HepG2 (cell line): Measurements from ENCODE around the gene TELO2.

Experiments used
- BCL6 ChIP-seq: IDR thresholded peaks from 2 replicates; pipeline ENCODE4 v1.6.1; 2016; ENCODE audit warnings: missing genetic modification reagents, missing compliant biosample characterization
- JUN ChIP-seq: sonication (generic); formaldehyde crosslinking; IDR thresholded peaks from 2 replicates; pipeline ENCODE4 v1.4.0; 2020; ENCODE audit warnings: mild to moderate bottlenecking, missing genetic modification reagents
- MED8 ChIP-seq: sonication (generic); formaldehyde crosslinking; IDR thresholded peaks from 2 replicates; pipeline ENCODE4 v1.8.1; 2023; ENCODE audit warnings: mild to moderate bottlenecking, missing genetic modification reagents; ENCODE audit not compliant: insufficient replicate concordance
- POLR2AphosphoS5 ChIP-seq: IDR thresholded peaks from 2 replicates; pipeline ENCODE4 v1.6.1; 2012; ENCODE audit warnings: low read depth, low read length
- ZNF224 ChIP-seq: sonication (generic); formaldehyde crosslinking; IDR thresholded peaks from 2 replicates; pipeline ENCODE4 v1.5.0; 2020; ENCODE audit warnings: mild to moderate bottlenecking, missing genetic modification reagents
- ZNF549 ChIP-seq: sonication (generic); formaldehyde crosslinking; IDR thresholded peaks from 2 replicates; pipeline ENCODE4 v1.5.0; 2020; ENCODE audit warnings: missing genetic modification reagents
- ZNF768 ChIP-seq: sonication (generic); formaldehyde crosslinking; IDR thresholded peaks from 2 replicates; pipeline ENCODE4 v1.4.0; 2020; ENCODE audit warnings: missing genetic modification reagents
- ZNF878 ChIP-seq: sonication (generic); formaldehyde crosslinking; IDR thresholded peaks from 2 replicates; pipeline ENCODE4 v1.8.1; 2023; ENCODE audit warnings: mild to moderate bottlenecking, missing genetic modification reagents, moderate library complexity

- TF ChIP-seq ZNF224 (CRISPR knock-in tag) = no peak
- TF ChIP-seq BCL6 (CRISPR knock-in tag) = no peak
- no peak for TF ChIP-seq JUN (CRISPR knock-in tag)
- TF ChIP-seq MED8 (CRISPR knock-in tag) = no peak
- TF ChIP-seq ZNF549 = no peak
- no peak for TF ChIP-seq ZNF768 (CRISPR knock-in tag)
- no peak for TF ChIP-seq ZNF878
- no peak for TF ChIP-seq POLR2AphosphoS5
These were observed 21.5 kb upstream of the TELO2 start for GRCh38 chr16:1471569-1472194.
